ENCODE data around the gene MEI1. TPM values are rescaled to one million over a fixed set of nuclear protein-coding genes. Genes with fewer than 3 reads are reported as not detected.

Gene MEI1
- 10 to 100 TPM in 1 of 2 donors, under 1 TPM in 1; 0.71 to 15.5 TPM for total RNA-seq

DNA sequence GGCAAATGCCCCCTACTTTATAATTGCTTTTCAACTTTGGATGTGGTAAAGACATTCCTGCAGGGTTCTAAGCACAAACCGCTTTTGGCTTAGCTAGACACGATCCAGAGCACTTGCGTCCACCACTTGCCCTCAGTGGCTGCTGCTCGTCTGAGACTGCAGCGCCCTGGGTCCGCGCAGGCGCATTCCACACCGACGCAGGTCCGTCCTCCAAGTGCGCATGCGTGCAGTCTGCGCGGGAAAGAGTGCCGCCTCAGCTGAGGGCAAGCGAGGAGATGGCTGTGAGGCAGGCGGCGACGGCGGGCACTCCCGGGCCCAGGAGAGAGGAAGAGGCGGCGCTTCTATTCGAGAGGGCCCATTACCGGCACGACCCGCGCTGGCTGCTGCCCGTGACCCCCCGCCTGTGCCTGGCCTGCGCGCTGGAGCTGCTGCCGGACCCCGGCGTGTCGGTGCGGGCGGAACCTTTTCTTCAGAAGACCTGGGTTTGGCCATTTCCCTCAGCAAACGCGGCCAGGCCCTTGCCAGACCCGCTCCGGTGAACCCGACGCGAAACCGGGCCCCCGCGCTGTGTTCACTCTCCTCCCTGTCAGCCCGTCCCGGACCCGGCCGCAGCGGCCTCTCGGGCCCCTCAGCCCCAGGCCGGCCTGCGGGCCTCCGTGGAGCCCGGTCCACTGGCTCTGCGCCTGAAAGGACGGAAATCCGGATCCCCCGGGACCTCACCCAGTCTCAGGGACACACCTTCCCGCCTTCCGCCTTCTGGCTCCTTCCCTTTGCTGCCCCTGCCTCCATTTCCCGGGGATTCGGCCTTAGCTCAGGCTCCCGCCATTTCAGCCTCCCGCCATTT is at the start of gene MEI1:
MEI1 (plus strand) TSS at position 240 of the 844 bp plus-strand sequence; CDS start at position 276, 36 bp downstream.
- DNase-seq (ENCODE audit: low spot score): peak; percentile 73
- Histone ChIP-seq H3K9me3 (no peaks in the 10 kb centered on the region), H3K27ac (no peak within 1 kb of the TSS), H3K4me1 (peaks cover 0 to 22% of the 10 kb centered on the region in 2 donors), H3K4me3 (peak within 1 kb of the TSS in 1 of 2 donors; percentile 19), H3K36me3 (no peaks in the 10 kb centered on the region), H3K27me3 (no peaks in the 10 kb centered on the region)
- TF ChIP-seq, protein P1, sequence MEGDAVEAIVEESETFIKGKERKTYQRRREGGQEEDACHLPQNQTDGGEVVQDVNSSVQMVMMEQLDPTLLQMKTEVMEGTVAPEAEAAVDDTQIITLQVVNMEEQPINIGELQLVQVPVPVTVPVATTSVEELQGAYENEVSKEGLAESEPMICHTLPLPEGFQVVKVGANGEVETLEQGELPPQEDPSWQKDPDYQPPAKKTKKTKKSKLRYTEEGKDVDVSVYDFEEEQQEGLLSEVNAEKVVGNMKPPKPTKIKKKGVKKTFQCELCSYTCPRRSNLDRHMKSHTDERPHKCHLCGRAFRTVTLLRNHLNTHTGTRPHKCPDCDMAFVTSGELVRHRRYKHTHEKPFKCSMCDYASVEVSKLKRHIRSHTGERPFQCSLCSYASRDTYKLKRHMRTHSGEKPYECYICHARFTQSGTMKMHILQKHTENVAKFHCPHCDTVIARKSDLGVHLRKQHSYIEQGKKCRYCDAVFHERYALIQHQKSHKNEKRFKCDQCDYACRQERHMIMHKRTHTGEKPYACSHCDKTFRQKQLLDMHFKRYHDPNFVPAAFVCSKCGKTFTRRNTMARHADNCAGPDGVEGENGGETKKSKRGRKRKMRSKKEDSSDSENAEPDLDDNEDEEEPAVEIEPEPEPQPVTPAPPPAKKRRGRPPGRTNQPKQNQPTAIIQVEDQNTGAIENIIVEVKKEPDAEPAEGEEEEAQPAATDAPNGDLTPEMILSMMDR (IDR thresholded peaks at IDR 0.05): no peak

DNA sequence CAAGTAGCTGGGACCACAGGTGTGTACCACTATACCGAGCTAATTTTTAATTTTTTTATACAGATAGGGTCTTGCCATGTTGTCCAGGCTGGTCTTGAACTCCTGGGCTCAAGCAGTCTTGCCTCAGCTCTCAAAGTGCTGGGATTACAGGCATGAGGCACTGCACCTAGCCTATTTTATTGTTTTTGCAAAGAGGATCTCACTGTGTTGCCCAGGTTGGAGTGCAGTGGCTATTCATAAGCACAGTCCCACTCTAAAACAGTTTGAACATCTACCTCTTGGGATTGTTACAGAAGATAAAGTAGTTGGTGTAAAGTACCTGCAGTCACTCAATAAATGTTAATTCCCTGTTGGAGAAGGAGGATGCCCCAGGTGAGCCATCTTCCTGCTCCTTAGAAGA is 49.1 kb upstream of the MEI1 start:
- DNase-seq (ENCODE audit: low spot score): no peak
- TF ChIP-seq, protein P1 (IDR thresholded peaks at IDR 0.05): no peak
- H3K36me3 ChIP-seq: peaks cover 82% of the 10 kb centered on the region
- no peaks in the 10 kb centered on the region for H3K27me3 ChIP-seq
- H3K4me3 ChIP-seq: no peak overlapping the region
- no peaks in the 10 kb centered on the region for H3K9me3 ChIP-seq
- no peaks in the 10 kb centered on the region for H3K4me1 ChIP-seq
- H3K27ac ChIP-seq: no peak overlapping the region

DNA sequence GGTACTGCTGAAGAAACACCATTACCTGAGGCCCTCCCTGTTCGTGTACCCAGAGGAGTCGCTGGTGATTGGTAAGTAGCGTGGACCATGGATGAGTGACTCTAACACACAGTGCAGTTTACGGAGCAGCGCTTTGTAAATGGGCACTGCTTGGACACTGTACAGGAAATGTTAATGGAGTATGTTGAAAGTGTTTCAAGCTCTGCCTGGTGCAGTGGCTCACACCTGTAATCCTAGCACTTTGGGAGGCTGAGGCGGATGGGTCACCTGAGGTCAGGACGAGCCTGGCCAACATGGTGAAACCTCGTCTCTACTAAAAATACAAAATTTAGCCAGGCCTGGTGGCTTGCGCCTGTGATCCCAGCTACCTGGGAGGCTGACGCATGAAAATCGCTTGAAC is 48.5 kb upstream of the MEI1 start:
- Histone ChIP-seq H3K27ac (no peak overlapping the region), H3K27me3 (no peaks in the 10 kb centered on the region), H3K4me3 (no peak overlapping the region), H3K36me3 (peaks cover 88% of the 10 kb centered on the region), H3K9me3 (no peaks in the 10 kb centered on the region), H3K4me1 (no peaks in the 10 kb centered on the region)
- no peak for DNase-seq (ENCODE audit: low spot score)
- TF ChIP-seq, protein P1 (IDR thresholded peaks at IDR 0.05): no peak

- DNase-seq (ENCODE audit: low spot score): no peak
These were observed 45.0 kb upstream of the MEI1 start for GRCh38 chr22:41654322-41654721.

GRCh38 chr22:41656556-41656955 is 42.7 kb upstream of the MEI1 start:
- TF ChIP-seq, protein P1 (IDR thresholded peaks at IDR 0.05): no peak
- H3K4me3 ChIP-seq: no peak overlapping the region
- DNase-seq (ENCODE audit: low spot score): no peak
- H3K27me3 ChIP-seq: no peaks in the 10 kb centered on the region
- no peaks in the 10 kb centered on the region for H3K9me3 ChIP-seq
- H3K36me3 ChIP-seq: peaks cover 95% of the 10 kb centered on the region
- H3K4me1 ChIP-seq: peaks cover 0 to 20% of the 10 kb centered on the region in 2 donors
- peak overlapping the region; percentile 14 to 18 for H3K27ac ChIP-seq

More at GRCh38 chr22:41654322-41654721, 45.0 kb upstream of the MEI1 start:
- H3K27me3 ChIP-seq: no peaks in the 10 kb centered on the region
- peaks cover 0 to 2% of the 10 kb centered on the region in 2 donors for H3K4me1 ChIP-seq
- no peak overlapping the region for H3K27ac ChIP-seq
- H3K4me3 ChIP-seq: no peak overlapping the region
- H3K36me3 ChIP-seq: peaks cover 94% of the 10 kb centered on the region
- no peaks in the 10 kb centered on the region for H3K9me3 ChIP-seq
- TF ChIP-seq, protein P1 (IDR thresholded peaks at IDR 0.05): no peak
